ENCODE data around the gene MTREX.

DNA sequence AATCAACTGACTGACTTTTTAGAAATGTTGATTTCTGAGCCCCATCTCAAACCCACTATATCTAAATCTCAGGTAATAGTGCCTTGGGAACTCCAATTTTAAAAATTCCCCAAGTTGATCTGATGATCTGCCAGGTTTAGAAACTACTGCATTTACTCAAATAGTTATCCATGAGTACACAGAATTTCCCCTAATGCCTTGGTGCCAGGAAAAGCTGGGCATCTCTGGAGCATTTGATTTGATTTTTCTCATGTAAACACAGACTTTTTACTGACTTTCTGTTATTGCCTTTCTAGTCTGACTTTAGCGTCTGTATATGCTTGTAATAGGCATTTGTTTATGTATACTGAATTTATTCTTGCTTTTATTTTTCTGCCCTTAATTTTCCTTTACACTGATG, 35.8 kb downstream of the MTREX start:
- TF ChIP-seq, protein P1, sequence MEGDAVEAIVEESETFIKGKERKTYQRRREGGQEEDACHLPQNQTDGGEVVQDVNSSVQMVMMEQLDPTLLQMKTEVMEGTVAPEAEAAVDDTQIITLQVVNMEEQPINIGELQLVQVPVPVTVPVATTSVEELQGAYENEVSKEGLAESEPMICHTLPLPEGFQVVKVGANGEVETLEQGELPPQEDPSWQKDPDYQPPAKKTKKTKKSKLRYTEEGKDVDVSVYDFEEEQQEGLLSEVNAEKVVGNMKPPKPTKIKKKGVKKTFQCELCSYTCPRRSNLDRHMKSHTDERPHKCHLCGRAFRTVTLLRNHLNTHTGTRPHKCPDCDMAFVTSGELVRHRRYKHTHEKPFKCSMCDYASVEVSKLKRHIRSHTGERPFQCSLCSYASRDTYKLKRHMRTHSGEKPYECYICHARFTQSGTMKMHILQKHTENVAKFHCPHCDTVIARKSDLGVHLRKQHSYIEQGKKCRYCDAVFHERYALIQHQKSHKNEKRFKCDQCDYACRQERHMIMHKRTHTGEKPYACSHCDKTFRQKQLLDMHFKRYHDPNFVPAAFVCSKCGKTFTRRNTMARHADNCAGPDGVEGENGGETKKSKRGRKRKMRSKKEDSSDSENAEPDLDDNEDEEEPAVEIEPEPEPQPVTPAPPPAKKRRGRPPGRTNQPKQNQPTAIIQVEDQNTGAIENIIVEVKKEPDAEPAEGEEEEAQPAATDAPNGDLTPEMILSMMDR (IDR thresholded peaks at IDR 0.05), result no peak
- no peak for TF ChIP-seq POLR2A (IDR thresholded peaks at IDR 0.05)
- TF ChIP-seq POLR2AphosphoS5 (IDR thresholded peaks at IDR 0.05), result no peak
